Neuronal stem cell (in vitro differentiated cells): ENCODE measurements around the gene CSHL1.
"Not testable (repeated sequence)": the region's sequence is repeated elsewhere in the genome, so short reads cannot be mapped to it uniquely, and the experiment has no call there.

ENCODE experiments used
- DNase-seq: peaks from one replicate; pipeline ENCODE4 v3.0.0-alpha.2; 2013; ENCODE audit warnings: low spot score
- H2AFZ ChIP-seq: one replicate; pipeline ENCODE4 v1.6.1; 2013; ENCODE audit warnings: mild to moderate bottlenecking, low read length, inconsistent platforms
- H2AK5ac ChIP-seq: 2 replicates; pipeline ENCODE4 v1.6.1; 2013; ENCODE audit warnings: low read depth, mild to moderate bottlenecking, inconsistent platforms, low read length, moderate library complexity, mixed read lengths
- H2BK120ac ChIP-seq: 2 replicates; pipeline ENCODE4 v1.6.1; 2013; ENCODE audit warnings: low read depth, mild to moderate bottlenecking, inconsistent platforms, low read length, moderate library complexity, mixed read lengths
- H2BK12ac ChIP-seq: one replicate; pipeline ENCODE4 v1.6.1; 2013; ENCODE audit warnings: low read length, inconsistent platforms
- H2BK15ac ChIP-seq: 2 replicates; pipeline ENCODE4 v1.6.1; 2013; ENCODE audit warnings: mild to moderate bottlenecking, low read length, inconsistent platforms, mixed read lengths
- H2BK5ac ChIP-seq: one replicate; pipeline ENCODE4 v1.6.1; 2013; ENCODE audit warnings: inconsistent platforms, mild to moderate bottlenecking, low read length, moderate library complexity
- H3K14ac ChIP-seq: one replicate; pipeline ENCODE4 v1.6.1; 2013; ENCODE audit warnings: low read length, inconsistent platforms
- H3K18ac ChIP-seq: 2 replicates; pipeline ENCODE4 v1.6.1; 2013; ENCODE audit warnings: low read length, inconsistent platforms
- H3K23ac ChIP-seq: 2 replicates; pipeline ENCODE4 v1.6.1; 2013; ENCODE audit warnings: low read depth, mild to moderate bottlenecking, mixed read lengths, low read length, inconsistent platforms; ENCODE audit not compliant: poor library complexity
- H3K27ac ChIP-seq: replicated peaks from 3 replicates; pipeline ENCODE4 v1.5.1; 2013; ENCODE audit warnings: low read length, inconsistent platforms
- H3K27me3 ChIP-seq, 3 experiments: 2 replicates each; pipeline ENCODE4 v1.6.1; 2013; ENCODE audit warnings: low read length in 3 of 3, mild to moderate bottlenecking in 2 of 3, inconsistent platforms in 1 of 3, low read depth in 1 of 3, mixed read lengths in 1 of 3, moderate library complexity in 1 of 3; ENCODE audit not compliant: control insufficient read depth in 3 of 3, insufficient read depth in 3 of 3
- H3K36me3 ChIP-seq, 2 donors: replicated peaks in 1 of 2; 2 replicates each; pipeline ENCODE4 v1.6.1; 2013; ENCODE audit warnings: low read length in 2 of 2; ENCODE audit not compliant: control insufficient read depth in 2 of 2, insufficient read depth in 2 of 2
- H3K4ac ChIP-seq: 2 replicates; pipeline ENCODE4 v1.6.1; 2013; ENCODE audit warnings: inconsistent platforms, mild to moderate bottlenecking, low read length, moderate library complexity
- H3K4me1 ChIP-seq, 2 donors: 1 replicate in 1 of 2; 2 replicates in 1 of 2; pipeline ENCODE4 v1.6.1; 2013; ENCODE audit warnings: low read length in 2 of 2, low read depth in 1 of 2; ENCODE audit not compliant: control insufficient read depth in 2 of 2, insufficient read depth in 1 of 2
- H3K4me2 ChIP-seq: one replicate; pipeline ENCODE4 v1.6.1; 2013; ENCODE audit warnings: mild to moderate bottlenecking, low read length, inconsistent platforms; ENCODE audit not compliant: insufficient read depth, poor library complexity, severe bottlenecking
- H3K4me3 ChIP-seq, 2 donors: 2 replicates each; pipeline ENCODE4 v1.5.1; 2013; ENCODE audit warnings: low read length in 2 of 2, mild to moderate bottlenecking in 2 of 2, inconsistent platforms in 1 of 2, moderate library complexity in 1 of 2
- H3K79me1 ChIP-seq: one replicate; pipeline ENCODE4 v1.6.1; 2013; ENCODE audit warnings: low read depth, mild to moderate bottlenecking, inconsistent platforms, low read length, moderate library complexity
- H3K9ac ChIP-seq: one replicate; pipeline ENCODE4 v1.6.1; 2013; ENCODE audit warnings: mild to moderate bottlenecking, low read depth, low read length, inconsistent platforms; ENCODE audit not compliant: poor library complexity
- H3K9me3 ChIP-seq, 2 donors: replicated peaks in 1 of 2; 2 replicates each; pipeline versions ENCODE3 to v1.6.1; 2013; ENCODE audit warnings: low read length in 2 of 2, mild to moderate bottlenecking in 2 of 2, inconsistent platforms in 1 of 2, low read depth in 1 of 2, mixed read lengths in 1 of 2, moderate library complexity in 1 of 2; ENCODE audit not compliant: control insufficient read depth in 2 of 2, insufficient read depth in 1 of 2
- H4K8ac ChIP-seq: one replicate; pipeline ENCODE4 v1.6.1; 2013; ENCODE audit warnings: low read depth, mild to moderate bottlenecking, inconsistent platforms, low read length, moderate library complexity
- H4K91ac ChIP-seq: one replicate; pipeline ENCODE4 v1.6.1; 2013; ENCODE audit warnings: low read length, low read depth, mild to moderate bottlenecking, inconsistent platforms; ENCODE audit not compliant: poor library complexity
- WGBS, 2 donors: extraction: QIAGEN DNeasy Blood & Tissue Kit; methylation state at CpG; one replicate each; pipeline ENCODE4 v1.1.7; 2013; ENCODE audit warnings: missing lambda C conversion rate in 2 of 2, mixed read lengths in 1 of 2; ENCODE audit not compliant: insufficient read length in 2 of 2, insufficient replicate concordance in 1 of 2; ENCODE audit errors: extremely low coverage in 2 of 2; 5-methylcytosine and 5-hydroxymethylcytosine counted together

The CSHL1 gene

DNA sequence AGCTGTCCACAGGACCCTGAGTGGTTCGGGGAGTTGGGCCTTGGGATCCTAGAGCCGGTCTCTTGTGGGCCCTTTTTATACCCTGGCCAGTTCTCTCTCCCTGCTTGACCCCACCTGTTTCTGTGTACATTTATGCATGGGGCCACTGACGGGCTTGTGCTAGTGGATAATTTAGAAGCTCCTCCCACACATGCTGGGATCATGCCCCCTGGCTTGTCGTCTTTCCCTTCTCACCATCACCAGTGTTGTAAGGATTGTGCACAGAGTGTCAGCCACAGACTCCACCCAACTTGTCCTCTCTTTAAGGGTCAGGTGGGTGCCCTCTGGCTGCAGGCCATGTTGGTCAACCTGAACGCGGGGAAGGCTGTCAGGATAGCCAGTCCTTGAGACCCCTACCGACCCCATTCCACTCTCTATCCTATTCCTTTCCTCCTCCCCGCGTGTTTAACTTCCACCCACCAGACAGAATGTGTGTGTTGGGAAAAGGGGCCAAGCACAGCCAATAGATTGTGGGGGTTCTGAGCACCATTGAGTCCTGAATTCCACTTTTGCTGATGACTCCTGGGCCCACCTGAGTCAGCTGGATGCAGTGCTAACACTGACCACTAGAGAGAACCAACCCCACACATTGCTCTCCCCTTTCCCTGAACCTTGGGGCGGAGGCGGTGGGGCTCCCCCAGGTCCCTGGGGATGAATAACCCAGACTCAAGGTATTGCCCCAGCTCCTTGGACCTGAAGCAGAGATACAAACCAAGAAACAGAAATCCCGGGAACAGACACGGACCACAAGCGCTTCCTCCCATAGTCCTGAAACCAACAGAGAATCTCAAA, 14.3 kb downstream of the CSHL1 start, which contains the start of gene CSH1:
Gene CSH1, minus strand, starts transcription at position 51 of the 831 bp plus-strand sequence. CDS start 63 bp downstream, outside the sequence.
- H3K27ac ChIP-seq, DNase-seq, H3K18ac ChIP-seq, H3K4me3 ChIP-seq, H3K36me3 ChIP-seq, H3K14ac ChIP-seq, H3K4me1 ChIP-seq, H2AK5ac ChIP-seq, H3K9me3 ChIP-seq, H2AFZ ChIP-seq, H3K23ac ChIP-seq, H4K8ac ChIP-seq, H4K91ac ChIP-seq, H2BK15ac ChIP-seq, H2BK5ac ChIP-seq, H2BK12ac ChIP-seq, H3K4me2 ChIP-seq, H3K79me1 ChIP-seq, H3K27me3 ChIP-seq, H2BK120ac ChIP-seq, H3K9ac ChIP-seq, H3K4ac ChIP-seq: not testable (repeated sequence)
- WGBS, 2 donors, result no CpG with 5 or more reads among the region's 14 CpGs

DNA sequence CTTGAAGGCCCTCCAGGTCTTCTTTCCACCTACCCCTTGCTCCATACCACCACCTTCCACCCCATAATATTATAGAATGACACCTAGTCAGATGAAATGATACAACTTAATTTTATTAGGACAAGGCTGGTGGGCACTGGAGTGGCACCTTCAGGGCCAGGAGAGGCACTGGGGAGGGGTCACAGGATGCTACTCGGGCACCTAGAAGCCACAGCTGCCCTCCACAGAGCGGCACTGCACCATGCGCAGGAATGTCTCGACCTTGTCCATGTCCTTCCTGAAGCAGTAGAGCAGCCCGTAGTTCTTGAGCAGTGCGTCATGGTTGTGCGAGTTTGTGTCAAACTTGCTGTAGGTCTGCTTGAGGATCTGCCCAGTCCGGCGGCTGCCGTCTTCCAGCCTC, 16.2 kb downstream of the CSHL1 start:
- not testable (repeated sequence) for H2BK5ac ChIP-seq, H3K27me3 ChIP-seq, H3K14ac ChIP-seq, H2BK120ac ChIP-seq, H3K79me1 ChIP-seq, H2BK15ac ChIP-seq, H3K4ac ChIP-seq, H3K27ac ChIP-seq, H2AFZ ChIP-seq, DNase-seq, H3K23ac ChIP-seq, H3K4me3 ChIP-seq, H2AK5ac ChIP-seq, H3K36me3 ChIP-seq, H3K9ac ChIP-seq, H3K18ac ChIP-seq, H3K4me1 ChIP-seq, H3K4me2 ChIP-seq, H3K9me3 ChIP-seq, H4K8ac ChIP-seq, H2BK12ac ChIP-seq, H4K91ac ChIP-seq
- no CpG with 5 or more reads among the region's 10 CpGs for whole genome bisulfite sequencing, 2 donors

DNA sequence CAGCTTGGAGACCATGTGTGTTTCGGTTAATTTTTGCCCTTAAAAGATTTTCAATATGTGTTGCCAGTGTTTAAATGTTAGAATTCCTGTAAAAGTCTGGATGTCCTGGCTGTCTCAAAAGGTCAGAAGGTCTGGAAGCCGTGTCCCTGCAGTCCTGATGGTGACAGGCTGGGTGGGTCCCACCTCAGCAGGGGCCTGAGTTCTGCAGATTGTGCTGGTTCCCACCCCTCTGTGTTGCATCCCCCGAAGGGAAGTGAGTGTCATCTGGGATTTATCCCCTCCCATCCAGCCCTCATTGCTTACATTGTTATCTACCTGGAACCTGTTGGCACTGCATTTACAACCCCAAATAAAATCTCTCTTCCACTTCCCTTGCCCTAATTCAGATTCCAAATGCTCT, 17.0 kb downstream of the CSHL1 start:
- H2BK15ac ChIP-seq, H3K9me3 ChIP-seq, H3K36me3 ChIP-seq, H4K91ac ChIP-seq, H3K79me1 ChIP-seq, H3K18ac ChIP-seq, H3K4me1 ChIP-seq, H2BK120ac ChIP-seq, H3K4me2 ChIP-seq, H2BK12ac ChIP-seq, DNase-seq, H2AK5ac ChIP-seq, H2BK5ac ChIP-seq, H3K27ac ChIP-seq, H3K23ac ChIP-seq, H3K4ac ChIP-seq, H3K27me3 ChIP-seq, H3K9ac ChIP-seq, H3K4me3 ChIP-seq, H3K14ac ChIP-seq, H2AFZ ChIP-seq, H4K8ac ChIP-seq: not testable (repeated sequence)
- no CpG with 5 or more reads among the region's 3 CpGs for WGBS, 2 donors

DNA sequence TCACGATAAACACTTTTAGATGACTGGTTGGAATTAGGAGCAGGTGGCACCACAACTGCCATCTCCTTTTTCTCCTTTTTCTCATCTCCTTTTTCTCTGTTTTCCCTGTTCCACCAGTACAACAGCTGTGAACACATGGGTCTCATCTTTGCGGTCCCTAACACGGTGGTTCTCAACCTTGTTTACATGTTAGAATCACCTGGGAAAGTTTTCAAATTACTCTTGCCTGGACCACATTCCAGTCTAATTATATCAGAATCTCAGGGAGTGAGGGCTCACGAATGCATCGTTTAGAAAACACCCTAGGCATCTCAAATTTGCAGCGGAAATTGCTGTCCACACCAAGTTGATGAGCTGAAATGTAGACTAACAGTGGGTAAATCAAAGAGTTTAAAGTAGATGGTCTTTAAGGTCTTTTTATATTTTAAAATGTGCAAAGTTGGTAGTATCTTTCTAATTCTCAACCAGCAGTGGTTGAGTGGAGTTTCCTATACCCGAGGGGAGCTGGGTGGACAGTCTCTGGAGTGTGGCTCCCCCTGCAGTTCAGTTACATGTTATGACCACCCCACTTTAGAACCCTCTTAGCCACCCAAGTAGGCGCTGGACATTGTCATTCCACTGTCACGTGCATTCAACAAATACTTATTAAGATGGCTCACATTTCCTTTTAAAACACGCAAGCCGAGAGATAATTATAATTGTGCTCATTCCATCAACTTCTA, 18.6 kb downstream of the CSHL1 start:
- H2AK5ac ChIP-seq, H4K8ac ChIP-seq, H4K91ac ChIP-seq, H3K23ac ChIP-seq, H3K4me2 ChIP-seq, H3K4ac ChIP-seq, H2BK12ac ChIP-seq, H2BK5ac ChIP-seq, H3K9me3 ChIP-seq, H2BK120ac ChIP-seq, H3K18ac ChIP-seq, H2BK15ac ChIP-seq, H3K4me3 ChIP-seq, DNase-seq, H3K36me3 ChIP-seq, H3K27ac ChIP-seq, H3K9ac ChIP-seq, H3K79me1 ChIP-seq, H3K14ac ChIP-seq, H3K27me3 ChIP-seq, H3K4me1 ChIP-seq, H2AFZ ChIP-seq: not testable (repeated sequence)
- no CpG with 5 or more reads among the region's 11 CpGs for WGBS, 2 donors
